Measurements from ENCODE around the gene SAFB2.

GRCh38 chr19:5651361-5651760, 28.8 kb upstream of the SAFB2 start:
- TF ChIP-seq CTCF (IDR thresholded peaks at IDR 0.05) (no peak), POLR2A (IDR thresholded peaks at IDR 0.05) (no peak)
